HepG2 (cell line): ENCODE results near the gene NLRP2B. TPM values are rescaled to one million over a fixed set of nuclear protein-coding genes. Genes with fewer than 3 reads are reported as not detected.

ENCODE experiments used
- ATAC-seq: fragments of 200-7000 bp; cut with Tn5 transposase; 3 replicates; pipeline ENCODE4 v1.9.1; 2020; ENCODE audit warnings: mild to moderate bottlenecking, moderate library complexity
- BruUV-seq: library from RNA; stranded (reverse); fragments of 400-500 nt; replicated peaks from 2 replicates; lab custom pipeline; 2021; lab: Mats Ljungman, UMichigan
- CTCF ChIA-PET: fragments of 300-600 bp; formaldehyde crosslinking; extraction: SDS; loops from one replicate; lab custom pipeline; 2021; ENCODE audit warnings: low total read pairs, inconsistent platforms, low intra/inter-chr PET ratio; lab: Yijun Ruan, JAX
- POLR2A ChIA-PET: fragments of 350-600 bp; sonication (Branson Sonifier 250); formaldehyde crosslinking; loops from one replicate; lab custom pipeline; 2020; ENCODE audit warnings: antibody characterized with exemption, inconsistent platforms; lab: Yijun Ruan, JAX
- DNase-seq: peaks from one replicate; pipeline ENCODE4 v3.0.0-alpha.2; 2015; ENCODE audit warnings: low spot score
- FAIRE-seq: peaks from 3 replicates; lab custom pipeline; 2011; peaks lifted over from hg19 to GRCh38; lab: Jason Lieb, UNC
- H2AFZ ChIP-seq: one replicate; pipeline ENCODE4 v1.6.1; 2011; ENCODE audit warnings: low read length, inconsistent platforms
- H3K27ac ChIP-seq: fragments of 300-600 bp; 3 replicates; pipeline ENCODE4 v1.8.0; 2011; ENCODE audit warnings: mixed run types, mild to moderate bottlenecking, mixed read lengths, low read length, inconsistent platforms; ENCODE audit not compliant: insufficient read depth; ENCODE audit errors: extremely low read length
- H3K27me3 ChIP-seq, 2 experiments: fragments of 200-600 bp in 1 of 2; 2 replicates in 1 of 2; 3 replicates in 1 of 2; pipeline versions ENCODE4 v1.6.0 to v1.8.0; 2011; ENCODE audit warnings: low read length in 2 of 2, mild to moderate bottlenecking in 2 of 2, moderate library complexity in 2 of 2, inconsistent platforms in 1 of 2; ENCODE audit not compliant: insufficient read depth in 2 of 2, control insufficient read depth in 1 of 2
- H3K36me3 ChIP-seq, 2 experiments: fragments of 200-600 bp in 1 of 2; replicated peaks in 1 of 2; 2 replicates in 1 of 2; 3 replicates in 1 of 2; pipeline versions ENCODE4 v1.5.1 to v1.8.0; 2011; ENCODE audit warnings: low read length in 2 of 2, inconsistent platforms in 1 of 2; ENCODE audit not compliant: insufficient read depth in 2 of 2, control insufficient read depth in 1 of 2
- H3K4me1 ChIP-seq: 2 replicates; pipeline ENCODE4 v1.5.1; 2012; ENCODE audit warnings: low read length, inconsistent platforms; ENCODE audit not compliant: insufficient read depth
- H3K4me2 ChIP-seq: 2 replicates; pipeline ENCODE4 v1.6.0; 2011; ENCODE audit warnings: low read depth, low read length, inconsistent platforms
- H3K4me3 ChIP-seq, 3 experiments: fragments of 200-600 bp in 1 of 3; sonication (generic), shearing (Covaris generic) in 1 of 3; replicated peaks in 1 of 3; 2 replicates each; pipeline ENCODE4 v1.5.1; 2011 to 2016; ENCODE audit warnings: low read length in 3 of 3, inconsistent platforms in 2 of 3, low read depth in 2 of 3, mild to moderate bottlenecking in 2 of 3, control low read depth in 1 of 3, mixed read lengths in 1 of 3; ENCODE audit not compliant: insufficient read depth in 1 of 3
- H3K79me2 ChIP-seq: one replicate; pipeline ENCODE4 v1.6.1; 2011; ENCODE audit warnings: low read length, inconsistent platforms; ENCODE audit not compliant: insufficient read depth
- H3K9ac ChIP-seq: 2 replicates; pipeline ENCODE4 v1.6.0; 2011; ENCODE audit warnings: mild to moderate bottlenecking, low read depth, low read length, inconsistent platforms; ENCODE audit not compliant: insufficient read depth
- H3K9me3 ChIP-seq: 2 replicates; pipeline ENCODE4 v1.5.1; 2012; ENCODE audit warnings: mild to moderate bottlenecking, low read length
- H4K20me1 ChIP-seq: 2 replicates; pipeline ENCODE4 v1.6.0; 2011; ENCODE audit warnings: inconsistent platforms, mild to moderate bottlenecking, low read length, moderate library complexity; ENCODE audit not compliant: insufficient read depth
- ATF6 ChIP-seq: sonication (generic); formaldehyde crosslinking; conservative IDR thresholded peaks from 2 replicates; pipeline ENCODE4 v1.4.0; 2020; ENCODE audit warnings: missing genetic modification reagents
- EZH2 ChIP-seq: conservative IDR thresholded peaks from 2 replicates; pipeline ENCODE4 v1.6.1; 2012; ENCODE audit warnings: mild to moderate bottlenecking, low read depth, low read length, moderate library complexity
- JUND ChIP-seq: sonication (generic); formaldehyde crosslinking; IDR thresholded peaks from 2 replicates; pipeline ENCODE4 v1.8.0; 2022; ENCODE audit warnings: mild to moderate bottlenecking, missing genetic modification reagents
- MAFK ChIP-seq, 2 experiments: IDR thresholded peaks in 1 of 2; conservative IDR thresholded peaks in 1 of 2; 2 replicates each; pipeline ENCODE4 v1.6.1; 2011; ENCODE audit warnings: improper control_type of control experiment in 2 of 2, low read length in 2 of 2
- THAP8 ChIP-seq: sonication (generic); formaldehyde crosslinking; IDR thresholded peaks from 2 replicates; pipeline ENCODE4 v1.5.1; 2020; ENCODE audit warnings: missing genetic modification reagents, mild to moderate bottlenecking, borderline replicate concordance
- ZNF232 ChIP-seq: sonication (generic); formaldehyde crosslinking; IDR thresholded peaks from 2 replicates; pipeline ENCODE4 v1.4.0; 2020; ENCODE audit warnings: missing genetic modification reagents, borderline replicate concordance
- ZNF281 ChIP-seq: sonication (generic); formaldehyde crosslinking; IDR thresholded peaks from 2 replicates; pipeline ENCODE4 v1.4.0; 2020; ENCODE audit warnings: missing genetic modification reagents, borderline replicate concordance
- ZNF598 ChIP-seq: sonication (generic); formaldehyde crosslinking; IDR thresholded peaks from 2 replicates; pipeline ENCODE4 v1.5.1; 2020; ENCODE audit warnings: mild to moderate bottlenecking, missing genetic modification reagents, borderline replicate concordance
- ZNF672 ChIP-seq: sonication (generic); formaldehyde crosslinking; IDR thresholded peaks from 2 replicates; pipeline ENCODE4 v1.8.1; 2022; ENCODE audit warnings: missing genetic modification reagents
- ZNF687 ChIP-seq: sonication (generic); formaldehyde crosslinking; IDR thresholded peaks from 2 replicates; pipeline ENCODE4 v1.5.1; 2020; ENCODE audit warnings: mild to moderate bottlenecking, missing genetic modification reagents, moderate library complexity
- whole genome bisulfite sequencing: methylation state at CpG from one replicate; pipeline ENCODE4 v1.1.6; 2017; ENCODE audit warnings: low lambda C conversion rate; 5-methylcytosine and 5-hydroxymethylcytosine counted together
- in situ Hi-C: cut with HindIII; loops from 2 replicates; pipeline ENCODE4 v1.10.0; 2017; ENCODE audit warnings: low pct_unique_long_range_greater_than_20kb; ENCODE audit not compliant: extremely low pct_ligation_motif_present
- intact Hi-C: fragments of 100-400 bp; cut with micrococcal nuclease; formaldehyde crosslinking; loops from one replicate; pipeline ENCODE4 v1.10.0; 2022; ENCODE audit not compliant: unreplicated experiment
- polyA plus RNA-seq, 8 experiments: library from polyadenylated mRNA; depleted of rRNA in 3 of 8; stranded (reverse) in 7 of 8; unstranded in 1 of 8; fragments of >200 nt; fragmentation: Illumina TruSeq in 4 of 8; extraction: Trizol in 4 of 8; gene quantifications; 2 replicates each; pipeline versions ENCODE4 v1.2.1 to v1.2.3, GENCODE V29; 2011 to 2016; ENCODE audit warnings: low read depth in 4 of 8, missing spikeins in 1 of 8, mixed read lengths in 1 of 8; ENCODE audit not compliant: insufficient read depth in 1 of 8
- total RNA-seq, 5 experiments: library from RNA; depleted of rRNA; stranded (reverse); fragments of >200 nt; fragmentation: Illumina TruSeq; extraction: Trizol; gene quantifications; 2 replicates each; pipeline ENCODE4 v1.2.3, GENCODE V29; 2016; ENCODE audit warnings: low read depth in 1 of 5
- TF ChIP-seq, protein P1 (sequence below): sonication (generic); formaldehyde crosslinking; IDR thresholded peaks from 2 replicates; pipeline ENCODE4 v1.8.0; 2022; ENCODE audit warnings: missing genetic modification reagents, low read depth, mild to moderate bottlenecking, borderline replicate concordance

The NLRP2B gene
- total and polyA plus RNA-seq, 2 of the 13 experiments (the other 11 are each of a cell fraction or from before 2014, with no cell fraction given): not detected

DNA sequence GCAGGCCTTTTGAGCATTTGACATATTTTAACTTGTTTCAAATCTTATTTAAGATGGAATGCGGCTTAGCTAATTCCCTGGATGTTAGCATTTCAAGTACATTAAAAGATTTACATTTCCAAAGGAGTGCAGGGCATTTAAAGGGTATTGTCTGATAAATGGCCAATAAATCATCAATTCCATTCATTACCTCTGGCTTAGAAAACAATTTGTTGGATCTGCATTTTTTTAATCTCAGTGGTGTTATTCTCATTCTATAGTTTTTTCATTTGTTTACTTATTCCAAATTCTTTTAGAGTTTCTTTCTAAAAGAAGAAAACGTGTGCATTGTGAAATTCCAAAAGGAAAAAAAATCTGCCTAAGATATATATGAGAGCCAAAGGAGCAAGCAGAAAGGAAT lies 1.3 kb upstream of the NLRP2B start:
- no peak overlapping the region for H3K4me2 ChIP-seq
- no peaks in the 10 kb centered on the region for H3K36me3 ChIP-seq
- POLR2A ChIA-PET: no interaction called here
- WGBS: 52% methylated on average over 2 of the region's 2 CpGs
- H3K9ac ChIP-seq: no peak overlapping the region
- intact Hi-C loops: no loop called here
- FAIRE-seq: no peak
- H3K4me1 ChIP-seq: no peaks in the 10 kb centered on the region
- H3K27me3 ChIP-seq: peaks cover 0 to 4% of the 10 kb centered on the region in 2 experiments; a peak in 1 of 5 replicates
- in situ Hi-C loops: no loop called here
- no peak for ATAC-seq
- CTCF ChIA-PET: no interaction called here
- no peak overlapping the region for H2AFZ ChIP-seq
- no peak for DNase-seq
- no peaks in the 10 kb centered on the region for H3K9me3 ChIP-seq
- no peaks in the 10 kb centered on the region for H4K20me1 ChIP-seq
- no peaks in the 10 kb centered on the region for H3K79me2 ChIP-seq
- H3K27ac ChIP-seq: no peak overlapping the region
- no TSS peak for BruUV-seq
- no peak for TF ChIP-seq ZNF281 (CRISPR knock-in tag)
- no peak for TF ChIP-seq ZNF687 (CRISPR knock-in tag)
- no peak for TF ChIP-seq MAFK (conservative IDR thresholded peaks at IDR 0.05 in 1 of 2, IDR thresholded peaks at IDR 0.05 in 1 of 2; ENCODE audit: low read length in 2 of 2)
- no peak for TF ChIP-seq ZNF598 (CRISPR knock-in tag)
- TF ChIP-seq ATF6 (CRISPR knock-in tag): no peak
- no peak for TF ChIP-seq JUND (CRISPR knock-in tag)
- TF ChIP-seq ZNF672 (CRISPR knock-in tag): no peak
- TF ChIP-seq ZNF232 (CRISPR knock-in tag): no peak
- TF ChIP-seq, protein P1, sequence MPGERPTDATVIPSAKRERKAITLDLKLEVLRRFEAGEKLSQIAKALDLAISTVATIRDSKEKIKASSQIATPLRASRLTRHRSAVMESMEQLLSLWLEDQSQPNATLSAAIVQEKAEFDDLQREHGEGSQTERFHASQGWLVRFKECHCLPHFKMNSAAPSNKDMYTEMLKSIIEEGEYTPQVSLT: no peak
- no peak for TF ChIP-seq THAP8 (CRISPR knock-in tag)
- TF ChIP-seq EZH2: no peak
- H3K4me3 ChIP-seq: no peak overlapping the region
